HG03432 (cell line): Measurements from ENCODE around the gene TMEM156.
A peak's percentile ranks its signal among the peaks of the same experiment; 100 is the strongest.

Source experiments
- ATAC-seq: cut with Tn5 transposase; IDR thresholded peaks from one replicate; pipeline ENCODE4 v1.9.1; 2021; ENCODE audit warnings: mild to moderate bottlenecking, moderate library complexity; ENCODE audit not compliant: unreplicated experiment

TMEM156 gene

DNA sequence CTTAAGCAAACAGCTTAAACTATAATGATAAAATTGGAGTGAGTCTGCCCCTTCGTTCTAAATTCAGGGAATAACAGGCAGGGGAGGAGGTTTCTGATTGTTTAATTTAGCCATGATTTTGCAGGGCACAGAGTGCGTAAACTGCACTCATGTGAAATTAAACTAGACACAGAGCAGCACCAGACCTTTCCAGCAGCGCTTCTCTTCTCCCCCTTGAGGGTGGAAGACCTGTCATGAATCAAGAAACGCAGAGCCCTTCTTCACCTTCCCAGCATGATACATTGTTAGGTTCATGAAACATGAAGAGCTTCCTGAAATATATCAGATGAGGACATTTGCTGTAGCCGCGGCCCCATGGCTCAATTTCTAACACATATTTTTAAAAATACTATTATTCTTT, 101.5 kb downstream of the TMEM156 start:
- no peak for ATAC-seq

DNA sequence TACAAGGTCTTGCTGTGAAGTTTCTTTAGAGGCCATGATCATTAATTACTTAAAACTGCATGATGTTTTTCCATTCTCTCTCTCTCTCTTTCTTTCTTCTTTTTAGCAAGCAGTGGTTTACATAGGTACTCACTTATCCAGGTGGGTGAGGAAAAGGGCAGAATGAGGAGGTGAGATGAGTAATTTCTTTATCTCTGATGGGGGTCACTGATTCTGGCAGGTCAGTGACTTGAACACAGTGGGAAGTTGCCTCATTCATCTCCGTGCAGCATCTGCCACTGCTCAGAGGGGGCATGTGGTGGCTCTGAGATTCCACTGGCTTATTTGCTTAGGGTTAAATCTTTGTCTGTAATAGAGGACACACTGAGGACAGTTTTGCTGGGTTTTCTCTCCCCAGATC, 102.0 kb downstream of the TMEM156 start:
- peak; percentile 71 for ATAC-seq

DNA sequence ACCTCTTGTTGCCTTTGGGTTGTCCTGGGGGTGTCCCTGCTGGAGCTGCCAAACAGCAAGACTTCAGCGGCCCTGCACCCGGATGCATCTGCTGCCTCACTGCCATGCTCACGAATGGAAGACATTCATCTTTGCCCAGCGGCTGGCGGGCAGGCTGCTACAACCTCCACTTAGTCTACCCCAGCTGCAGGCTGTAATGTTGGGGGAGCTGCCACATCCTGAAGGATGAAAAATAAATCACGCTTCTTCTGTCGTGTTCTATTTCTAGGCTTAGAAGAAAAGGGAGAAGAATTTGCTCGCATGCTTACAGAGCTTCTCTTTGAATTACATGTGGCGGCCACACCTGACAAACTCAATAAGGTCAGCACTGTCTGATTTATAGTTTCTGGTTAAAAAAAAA, 103.2 kb downstream of the TMEM156 start:
- ATAC-seq: no peak

DNA sequence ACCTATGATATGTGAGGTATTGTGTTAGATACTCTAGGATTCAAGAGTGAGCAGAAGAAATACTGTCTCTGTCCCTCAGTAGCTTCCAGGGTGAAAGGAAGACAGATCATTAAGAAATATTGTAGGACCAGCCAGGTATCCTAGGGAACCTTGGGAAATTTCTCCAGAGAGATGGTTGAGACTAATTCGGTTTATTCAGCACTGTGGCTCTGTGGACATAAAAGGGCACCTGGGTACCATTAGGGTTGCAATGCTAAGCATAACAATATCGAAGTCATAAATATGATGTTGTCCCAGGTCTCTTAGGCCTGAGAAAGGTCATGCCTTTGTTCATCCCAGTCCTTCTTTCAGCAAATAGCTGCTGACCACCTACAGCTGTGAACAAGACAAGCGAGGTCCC, 103.6 kb downstream of the TMEM156 start:
- no peak for ATAC-seq

- no peak for ATAC-seq
These were observed 105.3 kb downstream of the TMEM156 start for GRCh38 chr4:38926896-38927295.

GRCh38 chr4:38925492-38926413, 106.5 kb downstream of the TMEM156 start:
- ATAC-seq: no peak

GRCh38 chr4:38924353-38924752, 107.9 kb downstream of the TMEM156 start:
- ATAC-seq: no peak

- no peak for ATAC-seq
These were observed 108.5 kb downstream of the TMEM156 start for GRCh38 chr4:38923746-38924145.

- no peak for ATAC-seq
These were observed 111.1 kb downstream of the TMEM156 start for GRCh38 chr4:38921151-38921550.

DNA sequence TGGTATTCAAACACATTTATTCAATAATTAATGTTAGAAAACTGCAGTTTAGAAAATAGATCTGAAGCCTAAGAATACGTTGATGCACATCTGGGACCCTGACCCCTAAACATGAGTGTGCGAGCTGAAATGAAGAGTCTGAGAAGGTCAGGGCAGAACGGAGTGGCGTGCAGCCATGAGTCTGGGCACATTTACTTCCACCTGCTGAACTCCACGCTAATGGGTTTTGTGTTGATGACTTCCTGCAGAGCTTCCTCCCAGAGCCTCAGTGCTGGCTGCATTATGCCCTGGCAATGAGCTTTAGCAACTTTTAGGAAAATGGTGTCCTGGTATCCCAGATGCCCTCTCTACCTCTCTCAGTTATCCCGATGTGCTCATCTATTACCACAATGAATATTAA, 111.5 kb downstream of the TMEM156 start:
- ATAC-seq: no peak

GRCh38 chr4:38920186-38920585, 112.0 kb downstream of the TMEM156 start:
- no peak for ATAC-seq

- no peak for ATAC-seq
These were observed 112.7 kb downstream of the TMEM156 start for GRCh38 chr4:38919494-38919893.

GRCh38 chr4:38917481-38918025, 114.7 kb downstream of the TMEM156 start:
- no peak for ATAC-seq
